ENCODE measurements around the gene TAS2R9. TPM values are rescaled to one million over a fixed set of nuclear protein-coding genes. Genes with fewer than 3 reads are reported as not detected.
A peak's percentile ranks its signal among the peaks of the same experiment; 100 is the strongest.
"Not testable (repeated sequence)": the region's sequence is repeated elsewhere in the genome, so short reads cannot be mapped to it uniquely, and the experiment has no call there.

Gene TAS2R9
- total RNA-seq, 2 donors from 2014 or later = not detected

DNA sequence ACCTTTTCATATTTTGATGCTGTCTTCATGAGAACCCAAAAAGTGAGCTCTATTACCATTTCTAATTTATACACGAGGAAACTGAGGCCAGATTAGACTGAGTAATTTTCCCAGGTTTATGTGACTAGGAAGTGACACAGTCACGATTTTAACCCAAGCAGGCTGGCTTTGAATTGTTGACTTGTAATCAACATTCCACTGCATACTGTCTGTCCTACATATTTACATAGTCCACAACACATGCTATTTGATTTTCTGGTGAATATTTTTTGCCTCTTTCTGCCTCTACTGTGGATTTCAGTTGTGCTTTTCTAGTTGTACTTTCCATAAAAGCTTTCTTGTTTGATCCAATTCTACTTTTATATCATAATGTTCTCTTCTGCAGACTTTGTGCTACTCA lies 15.7 kb downstream of the TAS2R9 start:
- no peak for DNase-seq (ENCODE audit: low spot score)
- TF ChIP-seq, protein P1, sequence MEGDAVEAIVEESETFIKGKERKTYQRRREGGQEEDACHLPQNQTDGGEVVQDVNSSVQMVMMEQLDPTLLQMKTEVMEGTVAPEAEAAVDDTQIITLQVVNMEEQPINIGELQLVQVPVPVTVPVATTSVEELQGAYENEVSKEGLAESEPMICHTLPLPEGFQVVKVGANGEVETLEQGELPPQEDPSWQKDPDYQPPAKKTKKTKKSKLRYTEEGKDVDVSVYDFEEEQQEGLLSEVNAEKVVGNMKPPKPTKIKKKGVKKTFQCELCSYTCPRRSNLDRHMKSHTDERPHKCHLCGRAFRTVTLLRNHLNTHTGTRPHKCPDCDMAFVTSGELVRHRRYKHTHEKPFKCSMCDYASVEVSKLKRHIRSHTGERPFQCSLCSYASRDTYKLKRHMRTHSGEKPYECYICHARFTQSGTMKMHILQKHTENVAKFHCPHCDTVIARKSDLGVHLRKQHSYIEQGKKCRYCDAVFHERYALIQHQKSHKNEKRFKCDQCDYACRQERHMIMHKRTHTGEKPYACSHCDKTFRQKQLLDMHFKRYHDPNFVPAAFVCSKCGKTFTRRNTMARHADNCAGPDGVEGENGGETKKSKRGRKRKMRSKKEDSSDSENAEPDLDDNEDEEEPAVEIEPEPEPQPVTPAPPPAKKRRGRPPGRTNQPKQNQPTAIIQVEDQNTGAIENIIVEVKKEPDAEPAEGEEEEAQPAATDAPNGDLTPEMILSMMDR (IDR thresholded peaks at IDR 0.05) = no peak
- TF ChIP-seq POLR2A (IDR thresholded peaks at IDR 0.05) (no peak), POLR2AphosphoS5 (IDR thresholded peaks at IDR 0.05) (no peak)
- intact Hi-C loops (cut with DNase I) = no loop called here
- H3K27ac ChIP-seq = no peak overlapping the region
- H3K9me3 ChIP-seq = no peaks in the 10 kb centered on the region
- 34% methylated on average over 2 of the region's 2 CpGs for WGBS
- no peaks in the 10 kb centered on the region for H3K4me1 ChIP-seq (replicated peaks)
- no peak overlapping the region for H3K4me3 ChIP-seq
- H3K36me3 ChIP-seq = no peaks in the 10 kb centered on the region
- no peaks in the 10 kb centered on the region for H3K27me3 ChIP-seq (replicated peaks; ENCODE audit: insufficient read depth)

DNA sequence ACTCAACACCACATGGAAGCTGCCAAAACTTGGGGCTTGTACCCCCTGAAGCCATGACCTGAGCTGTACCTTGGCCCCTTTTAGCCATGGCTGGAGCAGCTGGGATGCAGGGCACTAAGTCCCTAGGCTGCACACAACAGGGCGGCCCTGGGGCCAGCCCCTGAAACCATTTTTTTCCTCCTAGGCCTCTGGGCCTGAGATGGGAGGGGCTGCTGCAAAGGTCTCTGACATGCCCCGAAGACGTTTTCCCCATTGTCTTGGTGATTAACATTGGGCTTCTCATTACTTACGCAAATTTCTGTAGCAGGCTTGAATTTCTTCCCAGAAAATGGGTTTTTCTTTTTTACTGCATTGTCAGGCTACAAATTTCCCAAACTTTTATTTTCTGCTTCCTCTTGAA lies 18.2 kb downstream of the TAS2R9 start:
- WGBS = 79% methylated on average over 4 of the region's 4 CpGs
- not testable (repeated sequence) for H3K9me3 ChIP-seq

DNA sequence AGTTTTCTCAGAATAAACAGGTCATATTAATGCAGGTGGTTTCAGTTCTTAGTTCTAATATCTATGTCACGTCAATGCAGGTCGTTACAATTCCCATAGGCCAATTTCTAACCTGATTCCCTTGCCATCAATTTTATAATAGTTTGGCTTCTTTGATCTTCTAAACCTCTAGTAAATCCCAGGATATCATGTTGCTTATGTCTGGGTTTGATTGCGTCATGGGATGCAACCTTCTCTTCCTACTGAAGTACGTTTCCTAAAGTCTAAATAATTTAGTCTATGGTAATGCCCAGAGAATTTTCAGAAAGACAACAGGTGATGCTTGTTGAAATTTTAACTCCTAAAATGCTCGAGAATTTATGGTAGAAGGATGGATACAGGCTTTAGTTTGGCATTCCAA lies 26.7 kb downstream of the TAS2R9 start:
- H3K4me3 ChIP-seq = no peak overlapping the region
- no peak for DNase-seq (ENCODE audit: low spot score)
- intact Hi-C loops (cut with DNase I) = no loop called here
- no peaks in the 10 kb centered on the region for H3K27me3 ChIP-seq (replicated peaks; ENCODE audit: insufficient read depth)
- H3K4me1 ChIP-seq (replicated peaks) = no peaks in the 10 kb centered on the region
- no peaks in the 10 kb centered on the region for H3K36me3 ChIP-seq
- no peak overlapping the region for H3K27ac ChIP-seq
- no peaks in the 10 kb centered on the region for H3K9me3 ChIP-seq
- TF ChIP-seq, protein P1 (IDR thresholded peaks at IDR 0.05) = no peak
- TF ChIP-seq POLR2AphosphoS5 (IDR thresholded peaks at IDR 0.05) (no peak), POLR2A (IDR thresholded peaks at IDR 0.05) (no peak)
- WGBS = 33% methylated on average over 5 of the region's 5 CpGs

More for the DNA sequence above, 18.2 kb downstream of the TAS2R9 start:
- H3K4me1 ChIP-seq (replicated peaks); H3K36me3 ChIP-seq; DNase-seq (ENCODE audit: low spot score); H3K27me3 ChIP-seq (replicated peaks; ENCODE audit: insufficient read depth); H3K4me3 ChIP-seq; H3K27ac ChIP-seq; intact Hi-C loops (cut with DNase I): not testable (repeated sequence)

DNA sequence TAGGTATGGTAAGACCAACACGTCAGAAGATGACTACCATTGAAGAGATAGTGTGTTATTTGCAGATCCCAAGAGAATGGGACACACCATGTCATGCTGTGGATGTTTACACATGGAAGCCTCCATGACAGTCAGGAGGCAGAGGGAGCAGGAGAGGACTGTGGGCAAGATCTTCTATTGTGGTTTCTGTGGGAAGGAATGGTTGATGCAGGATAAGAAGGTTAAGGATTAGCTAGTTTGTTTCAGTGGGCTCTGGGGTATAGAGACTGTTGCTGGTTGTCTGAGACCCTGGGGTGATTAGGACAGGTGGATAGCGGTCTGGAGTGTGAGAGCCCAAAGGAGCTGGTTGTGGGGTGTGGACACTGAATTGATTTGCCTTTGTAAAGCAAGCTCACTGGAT lies 30.9 kb downstream of the TAS2R9 start:
- H3K27ac ChIP-seq = no peak overlapping the region
- H3K36me3 ChIP-seq = no peaks in the 10 kb centered on the region
- no peaks in the 10 kb centered on the region for H3K4me1 ChIP-seq (replicated peaks)
- intact Hi-C loops (cut with DNase I) = no loop called here
- no peaks in the 10 kb centered on the region for H3K9me3 ChIP-seq
- no peak overlapping the region for H3K4me3 ChIP-seq
- 90% methylated on average over 2 of the region's 2 CpGs for WGBS
- TF ChIP-seq, protein P1 (IDR thresholded peaks at IDR 0.05) = no peak
- no peak for TF ChIP-seq POLR2AphosphoS5 (IDR thresholded peaks at IDR 0.05)
- no peak for TF ChIP-seq POLR2A (IDR thresholded peaks at IDR 0.05)
- no peak for DNase-seq (ENCODE audit: low spot score)
- H3K27me3 ChIP-seq (replicated peaks; ENCODE audit: insufficient read depth) = no peaks in the 10 kb centered on the region

DNA sequence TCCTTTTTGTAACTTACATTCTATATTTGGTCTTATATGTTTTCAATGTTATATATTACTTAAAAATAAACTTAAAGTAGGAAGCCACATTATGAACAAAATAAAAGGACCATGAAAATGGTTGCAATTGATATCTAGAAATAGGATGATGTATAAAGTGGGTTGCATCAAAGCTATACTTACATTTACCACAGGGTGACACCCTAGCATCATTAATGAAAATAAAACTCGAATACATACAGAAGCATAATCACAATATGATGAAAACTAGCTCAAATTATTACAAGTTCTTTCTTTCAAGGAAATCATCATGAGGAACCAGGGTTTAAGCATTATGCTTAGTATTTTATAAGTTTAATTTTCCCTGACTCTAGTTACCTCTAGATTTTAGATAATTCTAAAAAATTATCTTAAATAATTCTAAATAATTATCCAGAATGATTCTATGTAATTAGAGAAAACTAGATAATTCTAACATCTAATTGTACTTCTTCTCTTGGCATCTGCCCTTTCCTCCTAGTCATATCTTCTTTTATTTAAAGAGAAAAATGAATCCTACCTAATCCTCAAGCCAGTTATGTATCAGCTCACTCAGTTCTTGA lies 38.7 kb downstream of the TAS2R9 start:
- H3K27me3 ChIP-seq (replicated peaks; ENCODE audit: insufficient read depth) = peaks cover 3% of the 10 kb centered on the region
- WGBS = 3% methylated on average over 1 of the region's 1 CpG

More for the DNA sequence above, 38.7 kb downstream of the TAS2R9 start:
- no peak overlapping the region for H3K27ac ChIP-seq
- H3K4me3 ChIP-seq = no peak overlapping the region
- intact Hi-C loops (cut with DNase I) = loop anchor here (5.0 kb wide), 2 partner anchors 426 to 716 kb away; no protein-coding TSS in a partner anchor
- H3K9me3 ChIP-seq = no peaks in the 10 kb centered on the region
- no peak for DNase-seq (ENCODE audit: low spot score)
- H3K36me3 ChIP-seq = no peaks in the 10 kb centered on the region
- no peak for TF ChIP-seq POLR2A (IDR thresholded peaks at IDR 0.05)
- TF ChIP-seq, protein P1 (IDR thresholded peaks at IDR 0.05) = peak in 3 of 4 experiments; percentile 34 to 81 (median 75)
- no peak for TF ChIP-seq POLR2AphosphoS5 (IDR thresholded peaks at IDR 0.05)
- no peaks in the 10 kb centered on the region for H3K4me1 ChIP-seq (replicated peaks)
